Suppressor macrophage treated with lipopolysaccharide for 4 hours (primary cell): ENCODE results near the gene GP1BA.
A peak's percentile ranks its signal among the peaks of the same experiment; 100 is the strongest.

Experiments used
- DNase-seq: peaks from one replicate; pipeline ENCODE4 v3.0.0-alpha.2; 2020

Gene GP1BA

GRCh38 chr17:4951486-4951885, 19.4 kb downstream of the GP1BA start:
- DNase-seq: no peak

DNA sequence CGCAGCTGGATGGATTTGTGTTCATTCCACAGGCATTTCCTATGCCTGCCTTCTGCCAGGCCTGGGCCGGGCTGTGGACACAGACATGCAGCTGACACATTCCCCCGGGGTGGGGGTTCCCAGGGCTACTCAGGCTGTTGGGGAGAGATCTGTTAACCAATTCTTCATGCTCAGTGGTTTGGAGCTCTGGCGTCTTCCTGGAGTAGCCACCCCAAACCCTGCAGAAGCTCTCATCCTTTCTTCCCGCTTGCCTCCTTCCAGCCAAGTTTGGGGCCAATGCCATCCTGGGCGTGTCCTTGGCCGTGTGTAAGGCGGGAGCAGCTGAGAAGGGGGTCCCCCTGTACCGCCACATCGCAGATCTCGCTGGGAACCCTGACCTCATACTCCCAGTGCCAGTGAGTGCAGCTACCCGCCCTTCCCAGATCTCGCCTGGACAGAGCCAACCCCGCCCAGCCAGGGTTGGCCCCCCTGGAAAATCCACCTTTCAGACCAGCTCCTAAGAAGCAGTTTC, 21.4 kb downstream of the GP1BA start:
- no peak for DNase-seq

DNA sequence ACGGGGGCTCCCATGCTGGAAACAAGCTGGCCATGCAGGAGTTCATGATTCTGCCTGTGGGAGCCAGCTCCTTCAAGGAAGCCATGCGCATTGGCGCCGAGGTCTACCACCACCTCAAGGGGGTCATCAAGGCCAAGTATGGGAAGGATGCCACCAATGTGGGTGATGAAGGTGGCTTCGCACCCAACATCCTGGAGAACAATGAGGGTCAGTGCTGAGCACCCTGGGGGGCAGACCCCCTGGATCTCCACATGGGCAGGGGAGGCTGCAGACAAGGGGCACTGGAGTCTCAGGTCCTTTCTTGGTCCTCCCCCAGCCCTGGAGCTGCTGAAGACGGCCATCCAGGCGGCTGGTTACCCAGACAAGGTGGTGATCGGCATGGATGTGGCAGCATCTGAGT, 23.0 kb downstream of the GP1BA start:
- no peak for DNase-seq

DNA sequence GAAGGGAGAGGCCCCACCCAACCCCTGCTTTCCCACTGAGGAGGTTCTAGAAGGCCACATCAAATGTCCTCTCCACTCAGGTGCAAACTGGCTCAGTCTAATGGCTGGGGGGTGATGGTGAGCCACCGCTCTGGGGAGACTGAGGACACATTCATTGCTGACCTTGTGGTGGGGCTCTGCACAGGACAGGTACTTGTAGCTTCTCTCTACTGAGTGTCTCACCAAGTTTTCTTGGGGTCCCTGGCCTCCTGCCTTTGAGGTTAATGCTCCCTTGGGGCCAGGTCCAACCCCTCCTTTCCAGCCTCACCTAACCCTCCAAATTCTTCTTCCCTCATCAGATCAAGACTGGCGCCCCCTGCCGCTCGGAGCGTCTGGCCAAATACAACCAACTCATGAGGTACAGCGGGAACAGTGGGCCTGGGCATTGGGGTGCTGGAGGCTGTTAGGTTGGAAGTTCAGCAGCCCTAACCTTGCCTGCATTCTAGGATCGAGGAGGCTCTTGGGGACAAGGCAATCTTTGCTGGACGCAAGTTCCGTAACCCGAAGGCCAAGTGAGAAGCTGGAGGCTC, 24.5 kb downstream of the GP1BA start:
- peak; percentile 37 for DNase-seq

DNA sequence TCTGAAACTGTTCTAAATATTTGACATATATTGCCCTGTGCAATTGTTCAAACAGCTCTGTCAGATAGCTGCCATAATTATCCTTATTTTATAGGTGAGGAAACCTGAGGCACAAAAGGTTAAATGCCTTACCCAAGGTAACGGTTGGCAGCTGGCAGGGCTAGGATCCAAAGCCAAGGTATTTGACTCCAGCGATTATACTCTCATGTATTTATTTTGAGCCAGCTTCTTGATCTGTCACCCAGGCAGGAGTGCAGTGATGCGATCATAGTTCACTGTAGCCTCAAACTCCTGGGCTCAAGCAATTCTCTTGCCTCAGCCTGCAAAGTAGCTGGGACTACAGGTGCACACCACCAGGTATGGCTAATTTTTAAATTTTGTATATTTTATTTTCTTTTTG, 26.0 kb downstream of the GP1BA start:
- DNase-seq: no peak

DNA sequence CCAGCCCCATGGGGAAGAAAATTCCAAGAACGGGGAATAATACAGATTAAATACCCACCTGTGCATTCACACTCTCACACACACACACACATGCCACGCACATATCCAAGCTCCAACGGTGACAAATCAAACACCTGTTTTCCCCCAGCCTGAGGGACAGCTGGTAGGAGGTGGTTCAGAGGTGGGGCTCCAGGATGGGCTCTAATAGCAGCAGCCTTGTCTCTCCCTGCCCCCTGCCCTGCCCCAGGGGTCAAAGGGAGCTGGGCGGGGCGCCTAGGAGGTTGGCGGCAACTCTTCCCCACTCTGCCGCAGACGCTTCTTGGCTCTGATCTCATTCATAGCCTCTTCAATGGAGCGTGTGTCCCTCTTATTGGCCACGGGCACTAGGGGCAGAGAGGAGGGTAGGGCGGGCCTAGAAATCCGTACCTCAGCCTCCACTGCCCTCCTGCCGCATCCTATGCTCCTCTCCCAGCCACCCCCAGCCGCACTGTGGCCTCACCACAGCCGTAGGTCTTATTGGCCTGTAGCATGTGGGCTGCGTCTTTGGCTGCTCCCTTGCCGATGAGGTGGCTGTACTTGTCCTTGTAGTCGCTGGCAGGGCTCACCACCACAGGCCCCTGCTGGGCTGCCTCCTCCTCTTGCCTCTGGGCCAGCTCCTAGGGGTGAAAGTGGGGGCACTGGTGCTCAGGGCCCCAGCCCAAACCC, 27.3 kb downstream of the GP1BA start:
- no peak for DNase-seq

DNA sequence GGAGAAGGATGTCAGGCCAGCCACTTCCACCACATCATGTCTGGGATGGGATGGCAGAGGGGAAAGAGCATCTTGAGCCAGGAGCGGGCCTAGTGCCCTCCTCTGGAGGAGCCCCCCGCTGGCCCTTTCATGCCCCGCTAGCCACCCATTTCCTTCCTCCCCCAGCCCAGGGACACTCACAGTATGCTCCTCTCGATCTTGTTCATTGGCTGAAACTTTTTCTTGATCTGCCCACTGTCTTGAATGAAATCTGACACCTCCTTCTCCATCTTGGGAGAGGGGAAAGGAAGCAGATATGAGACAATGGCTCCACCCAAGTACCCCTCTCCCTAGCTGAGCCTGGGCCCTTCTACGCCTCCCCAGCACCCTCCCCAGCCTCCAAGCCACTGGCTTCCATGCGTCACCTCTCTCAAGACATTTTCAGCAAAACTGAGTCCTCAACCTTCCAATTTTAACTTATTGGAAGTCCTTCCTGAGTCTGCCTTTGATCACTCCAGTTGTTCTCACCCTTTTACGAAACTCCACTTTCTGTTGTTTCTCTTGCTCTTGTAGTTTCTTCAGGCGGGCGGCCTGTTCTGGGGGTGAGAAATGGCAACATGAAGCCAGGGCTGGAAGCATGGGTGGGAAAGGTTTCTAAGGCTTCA, 28.3 kb downstream of the GP1BA start:
- no peak for DNase-seq

DNA sequence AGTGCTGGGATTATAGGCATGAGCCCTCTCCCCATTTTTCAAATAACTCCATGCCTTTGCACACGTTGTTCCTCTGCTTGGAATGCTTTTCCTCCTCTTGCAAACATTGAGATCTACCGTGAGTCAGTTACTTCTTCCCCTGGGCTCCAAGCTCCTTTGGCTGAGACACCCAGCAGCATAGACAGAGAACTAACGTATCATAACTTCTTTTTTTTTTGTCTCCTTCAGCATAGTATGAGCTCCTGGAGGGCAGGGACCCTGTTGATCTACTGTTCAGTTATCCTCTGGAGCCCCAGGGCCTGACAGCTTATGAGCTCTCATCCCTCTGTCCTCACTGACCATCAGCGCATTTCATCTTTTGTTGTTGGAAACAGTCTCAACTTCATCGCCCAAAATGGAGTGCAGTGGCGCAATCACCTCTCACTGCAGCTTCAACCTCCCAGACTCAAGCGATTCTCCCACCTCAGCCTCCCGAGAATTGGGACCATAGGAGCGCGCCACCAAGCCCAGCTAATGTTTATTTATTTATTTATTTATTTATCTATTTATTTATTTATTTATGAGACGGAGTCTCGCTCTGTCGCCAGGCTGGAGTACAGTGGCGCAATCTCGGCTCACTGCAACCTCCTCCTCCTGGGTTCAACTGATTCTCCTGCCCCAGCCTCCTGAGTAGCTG, 33.4 kb downstream of the GP1BA start:
- DNase-seq: no peak

DNA sequence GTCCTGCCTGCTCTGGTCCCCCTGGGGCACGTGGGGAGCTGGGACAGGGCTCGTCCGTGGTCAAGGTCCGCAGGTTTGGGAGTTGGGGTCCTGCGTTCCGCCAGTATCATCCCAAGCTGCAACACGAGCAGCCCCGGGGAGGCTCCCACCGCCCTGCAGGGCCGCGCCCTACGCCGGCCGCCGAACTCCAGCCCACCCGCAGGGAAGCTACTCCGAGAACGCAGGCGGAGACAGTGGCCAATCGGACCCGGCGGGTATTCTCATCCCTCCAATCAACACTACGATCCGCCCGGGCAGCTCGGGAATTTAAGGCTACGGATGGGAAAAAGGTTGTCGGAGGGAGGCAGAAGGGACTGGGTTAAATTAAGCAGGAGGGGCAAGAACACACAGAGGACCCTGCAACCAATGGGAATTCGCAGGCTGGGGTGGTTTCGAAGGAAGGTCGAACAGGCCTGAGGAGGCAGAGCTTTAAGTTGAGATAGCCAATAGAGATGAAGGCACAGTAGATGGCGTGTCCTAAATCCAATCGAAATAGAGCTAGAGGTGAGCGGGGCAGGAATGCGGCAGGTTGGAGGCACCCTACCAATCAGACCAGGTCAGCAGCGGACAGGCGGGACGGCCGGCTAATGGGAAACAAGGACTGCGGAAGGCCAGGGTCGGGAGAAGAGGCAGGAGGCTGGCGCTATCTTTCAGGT, 34.9 kb downstream of the GP1BA start:
- DNase-seq: peak; percentile 99

DNA sequence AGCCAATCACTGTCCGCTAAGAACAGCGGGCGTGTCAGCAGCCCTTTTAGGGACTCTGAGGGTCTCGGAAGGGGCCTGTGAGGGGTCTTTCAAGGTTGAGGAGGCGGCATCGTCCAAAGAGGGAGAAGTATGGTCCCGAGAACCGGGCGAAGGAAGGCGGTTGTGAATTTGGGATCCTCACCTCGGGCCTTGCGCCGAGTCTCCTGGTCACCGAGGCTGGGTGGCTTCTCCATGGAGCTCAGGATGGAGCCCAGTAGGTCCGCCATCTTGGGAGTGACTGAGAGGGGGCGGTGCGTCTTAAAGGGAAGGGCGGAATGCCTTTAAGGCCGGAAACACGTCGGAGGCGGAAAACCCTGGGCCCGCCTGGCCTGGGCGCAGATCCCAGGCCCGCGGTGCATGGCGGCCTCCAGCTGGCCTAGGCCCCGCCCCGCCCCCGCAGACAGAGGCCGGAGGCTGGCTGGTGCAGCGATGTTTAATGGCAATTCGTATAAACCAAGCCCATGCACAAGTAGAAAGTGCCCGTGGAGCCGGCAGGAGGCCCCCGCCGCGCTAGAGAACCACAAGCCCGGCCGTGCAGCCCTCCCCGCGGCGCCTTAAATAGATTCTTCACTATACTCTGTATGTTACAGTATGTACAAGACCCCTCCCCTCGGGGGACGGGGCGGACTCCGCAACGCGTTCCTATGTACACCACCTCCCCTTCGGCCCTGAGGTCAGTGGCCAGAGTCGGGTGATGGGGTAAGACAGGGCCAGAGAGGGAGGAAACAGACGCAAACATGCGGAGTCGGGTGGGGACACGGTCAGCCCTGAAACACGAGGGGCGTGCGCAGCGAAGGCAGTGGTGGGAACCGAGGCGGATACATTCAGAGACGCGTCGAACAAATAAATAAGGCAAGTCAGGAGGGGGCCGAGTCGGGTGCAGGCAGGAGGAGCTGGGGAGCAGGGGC, 35.7 kb downstream of the GP1BA start, which contains the start of gene SPAG7:
Gene SPAG7 (minus strand): TSS at position 279 of the 947 bp plus-strand sequence. CDS start 13 bp downstream, at position 266.
- DNase-seq: peak; percentile 97

GRCh38 chr17:4968486-4969046, 36.5 kb downstream of the GP1BA start:
- DNase-seq: no peak

DNA sequence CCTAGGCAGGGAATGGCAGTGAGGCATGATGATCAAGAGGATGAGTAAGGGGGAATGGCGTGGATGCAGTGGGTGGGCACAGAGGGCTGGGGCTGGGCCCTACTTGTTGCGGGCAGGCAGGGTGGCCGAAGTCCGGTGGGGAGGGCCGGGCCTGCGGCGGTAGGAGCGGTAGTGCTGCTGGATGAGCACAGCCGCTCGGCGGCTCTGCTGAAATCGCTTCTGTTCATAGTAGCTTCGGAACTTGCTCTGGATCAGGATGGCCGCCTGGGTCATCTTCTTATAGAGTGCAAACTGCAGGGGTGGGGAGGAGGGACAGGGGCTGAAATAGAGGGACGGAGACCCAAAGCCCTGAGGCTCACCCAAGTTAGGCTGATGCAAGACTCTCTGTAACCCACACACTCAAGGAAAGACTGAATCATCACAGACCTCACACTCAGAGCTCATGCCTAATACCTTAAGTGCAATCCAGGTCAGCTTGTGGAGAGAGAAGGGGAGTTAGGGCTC, 37.0 kb downstream of the GP1BA start:
- DNase-seq: peak; percentile 62

- DNase-seq: peak; percentile 38
Observed at GRCh38 chr17:4969551-4970173, 37.6 kb downstream of the GP1BA start.

DNA sequence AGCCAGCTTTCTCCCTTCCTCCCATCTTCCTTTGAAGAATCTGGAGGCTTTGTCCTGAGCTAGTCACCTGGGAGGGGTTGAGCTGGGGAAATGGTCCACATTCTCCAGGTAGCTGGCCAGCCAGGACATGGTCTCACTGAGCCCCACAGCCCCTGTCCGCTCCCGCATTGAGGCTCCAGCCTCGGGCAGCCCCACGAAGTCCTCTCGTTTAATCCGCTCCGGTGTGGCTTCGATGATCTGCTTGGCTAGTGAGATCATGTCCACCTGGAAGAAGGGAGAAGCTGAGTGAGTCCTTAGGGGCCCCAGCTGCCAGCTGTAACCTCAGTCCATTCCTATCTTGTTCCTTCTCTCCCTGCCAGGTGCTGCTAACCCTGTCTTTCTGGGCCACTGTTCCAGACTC, 38.2 kb downstream of the GP1BA start:
- DNase-seq: no peak

- no peak for DNase-seq
Observed at GRCh38 chr17:4971826-4972225, 39.7 kb downstream of the GP1BA start.

- DNase-seq: no peak
Observed at GRCh38 chr17:4972322-4972721, 40.2 kb downstream of the GP1BA start.

GRCh38 chr17:4972752-4973151, 40.7 kb downstream of the GP1BA start:
- no peak for DNase-seq

GRCh38 chr17:4973256-4974114, 41.4 kb downstream of the GP1BA start:
- DNase-seq: no peak

- no peak for DNase-seq
Observed at GRCh38 chr17:4974115-4974670, 42.1 kb downstream of the GP1BA start.
